ENCODE data around the gene MRPL55.
A peak's percentile ranks its signal among the peaks of the same experiment; 100 is the strongest.
"Not testable (repeated sequence)": the region's sequence is repeated elsewhere in the genome, so short reads cannot be mapped to it uniquely, and the experiment has no call there.

Gene MRPL55

GRCh38 chr1:228120351-228120750 is 11.3 kb upstream of the MRPL55 start:
- no peak for DNase-seq

GRCh38 chr1:228118040-228118439 is 8.9 kb upstream of the MRPL55 start:
- no peak for DNase-seq

- no peak for DNase-seq
These were observed 8.2 kb upstream of the MRPL55 start for GRCh38 chr1:228117335-228117734.

GRCh38 chr1:228114827-228115226 is 5.7 kb upstream of the MRPL55 start:
- DNase-seq: no peak

- DNase-seq: no peak
These were observed 3.5 kb upstream of the MRPL55 start for GRCh38 chr1:228112617-228113016.

GRCh38 chr1:228112167-228112566 is 3.1 kb upstream of the MRPL55 start:
- no peak for DNase-seq

GRCh38 chr1:228111315-228111714 is 2.2 kb upstream of the MRPL55 start:
- not testable (repeated sequence) for DNase-seq

- DNase-seq: no peak
These were observed 1.5 kb upstream of the MRPL55 start for GRCh38 chr1:228110556-228110955.

GRCh38 chr1:228109962-228110488 is 926 bp upstream of the MRPL55 start:
- no peak for DNase-seq

- DNase-seq: no peak
These were observed 392 bp downstream of the MRPL55 start for GRCh38 chr1:228108742-228109072.

GRCh38 chr1:228108055-228108690 is 926 bp downstream of the MRPL55 start:
- no peak for DNase-seq

- DNase-seq: no peak
These were observed 1.5 kb downstream of the MRPL55 start for GRCh38 chr1:228107636-228108035.

GRCh38 chr1:228106800-228107054 is 2.4 kb downstream of the MRPL55 start:
- DNase-seq: no peak

GRCh38 chr1:228105996-228106799 is 2.9 kb downstream of the MRPL55 start:
- DNase-seq: no peak

- DNase-seq: no peak
These were observed 3.7 kb downstream of the MRPL55 start for GRCh38 chr1:228105270-228105995.

- no peak for DNase-seq
These were observed 4.4 kb downstream of the MRPL55 start for GRCh38 chr1:228104526-228105269.

- DNase-seq: peak; percentile 95
These were observed 6.1 kb downstream of the MRPL55 start, which contains the start of gene C1orf35 for GRCh38 chr1:228102791-228103620. Gene C1orf35 (minus strand): TSS chr1:228103325. CDS start chr1:228103227, 98 bp downstream.

- peak; percentile 71 for DNase-seq
These were observed 6.9 kb downstream of the MRPL55 start for GRCh38 chr1:228101994-228102790.

- peak; percentile 43 for DNase-seq
These were observed 7.5 kb downstream of the MRPL55 start for GRCh38 chr1:228101614-228101993.

- DNase-seq: no peak
These were observed 8.1 kb downstream of the MRPL55 start for GRCh38 chr1:228100822-228101613.

Measured in CD4-positive, alpha-beta T cell treated with Interleukin-10 for 1 hour (primary cell).